ENCODE data around the gene ZNF544.

GRCh38 chr19:58229255-58229639 is 533 bp downstream of the ZNF544 start:
- TF ChIP-seq, protein P1, sequence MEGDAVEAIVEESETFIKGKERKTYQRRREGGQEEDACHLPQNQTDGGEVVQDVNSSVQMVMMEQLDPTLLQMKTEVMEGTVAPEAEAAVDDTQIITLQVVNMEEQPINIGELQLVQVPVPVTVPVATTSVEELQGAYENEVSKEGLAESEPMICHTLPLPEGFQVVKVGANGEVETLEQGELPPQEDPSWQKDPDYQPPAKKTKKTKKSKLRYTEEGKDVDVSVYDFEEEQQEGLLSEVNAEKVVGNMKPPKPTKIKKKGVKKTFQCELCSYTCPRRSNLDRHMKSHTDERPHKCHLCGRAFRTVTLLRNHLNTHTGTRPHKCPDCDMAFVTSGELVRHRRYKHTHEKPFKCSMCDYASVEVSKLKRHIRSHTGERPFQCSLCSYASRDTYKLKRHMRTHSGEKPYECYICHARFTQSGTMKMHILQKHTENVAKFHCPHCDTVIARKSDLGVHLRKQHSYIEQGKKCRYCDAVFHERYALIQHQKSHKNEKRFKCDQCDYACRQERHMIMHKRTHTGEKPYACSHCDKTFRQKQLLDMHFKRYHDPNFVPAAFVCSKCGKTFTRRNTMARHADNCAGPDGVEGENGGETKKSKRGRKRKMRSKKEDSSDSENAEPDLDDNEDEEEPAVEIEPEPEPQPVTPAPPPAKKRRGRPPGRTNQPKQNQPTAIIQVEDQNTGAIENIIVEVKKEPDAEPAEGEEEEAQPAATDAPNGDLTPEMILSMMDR (IDR thresholded peaks at IDR 0.05; ENCODE audit: low read length): no peak
- TF ChIP-seq EZH2 (optimal IDR thresholded peaks at IDR 0.05; ENCODE audit: low read depth, low read length): no peak
